SHP77 (cell line): Measurements from ENCODE around the gene SGIP1.

Experiments
- DNase-seq, 2 experiments: peaks; one replicate each; lab custom pipeline; 2025; lab: John Stamatoyannopoulos, UW

SGIP1 gene

GRCh38 chr1:66607458-66607857 is 73.5 kb downstream of the SGIP1 start:
- DNase-seq, result no peak

GRCh38 chr1:66613187-66613586 is 79.2 kb downstream of the SGIP1 start:
- no peak for DNase-seq

- no peak for DNase-seq
Measured at GRCh38 chr1:66617362-66618184, 83.6 kb downstream of the SGIP1 start.

- DNase-seq, result no peak
Measured at GRCh38 chr1:66618390-66618789, 84.4 kb downstream of the SGIP1 start.

GRCh38 chr1:66623812-66624211 is 89.9 kb downstream of the SGIP1 start:
- no peak for DNase-seq

- DNase-seq, result no peak
Measured at GRCh38 chr1:66624412-66625060, 90.6 kb downstream of the SGIP1 start.

- no peak for DNase-seq
Measured at GRCh38 chr1:66626261-66626660, 92.3 kb downstream of the SGIP1 start.

GRCh38 chr1:66628926-66629325 is 95.0 kb downstream of the SGIP1 start:
- DNase-seq, result no peak

GRCh38 chr1:66633159-66633558 is 99.2 kb downstream of the SGIP1 start:
- no peak for DNase-seq

GRCh38 chr1:66637146-66637545 is 103.2 kb downstream of the SGIP1 start:
- DNase-seq, result no peak

- no peak for DNase-seq
Measured at GRCh38 chr1:66641891-66642473, 108.0 kb downstream of the SGIP1 start.

- DNase-seq, result no peak
Measured at GRCh38 chr1:66642992-66643391, 109.0 kb downstream of the SGIP1 start.

- no peak for DNase-seq
Measured at GRCh38 chr1:66644331-66644730, 110.4 kb downstream of the SGIP1 start.

GRCh38 chr1:66648901-66649595 is 115.1 kb downstream of the SGIP1 start:
- DNase-seq, result no peak

GRCh38 chr1:66652556-66652955 is 118.6 kb downstream of the SGIP1 start:
- DNase-seq, result no peak

GRCh38 chr1:66654643-66655042 is 120.7 kb downstream of the SGIP1 start:
- DNase-seq, result no peak

GRCh38 chr1:66671455-66671854 is 137.5 kb downstream of the SGIP1 start:
- no peak for DNase-seq

- DNase-seq, result no peak
Measured at GRCh38 chr1:66676613-66677298, 142.8 kb downstream of the SGIP1 start.

GRCh38 chr1:66678146-66678545 is 144.2 kb downstream of the SGIP1 start:
- DNase-seq, result no peak

GRCh38 chr1:66679140-66679539 is 145.2 kb downstream of the SGIP1 start:
- DNase-seq, result no peak

GRCh38 chr1:66681686-66682085 is 147.7 kb downstream of the SGIP1 start:
- DNase-seq, result no peak

GRCh38 chr1:66682106-66682505 is 148.2 kb downstream of the SGIP1 start:
- DNase-seq, result no peak
